A673 (cell line): ENCODE data around the gene CRYBG3.

ENCODE experiments used
- EZH2 ChIP-seq: fragments of 200-600 bp; sonication (generic); IDR thresholded peaks from 2 replicates; pipeline ENCODE4 v1.6.1; 2017; ENCODE audit warnings: borderline replicate concordance, low read depth, mild to moderate bottlenecking, mixed read lengths, antibody characterized with exemption, low read length; ENCODE audit not compliant: poor library complexity, severe bottlenecking
- TF ChIP-seq, protein P1 (sequence below): fragments of 300-800, 200-600 bp; sonication (generic); conservative IDR thresholded peaks from 2 replicates; pipeline ENCODE4 v1.5.1; 2017; ENCODE audit warnings: low read depth, mild to moderate bottlenecking, antibody characterized with exemption, low read length, moderate library complexity, mixed read lengths

DNA sequence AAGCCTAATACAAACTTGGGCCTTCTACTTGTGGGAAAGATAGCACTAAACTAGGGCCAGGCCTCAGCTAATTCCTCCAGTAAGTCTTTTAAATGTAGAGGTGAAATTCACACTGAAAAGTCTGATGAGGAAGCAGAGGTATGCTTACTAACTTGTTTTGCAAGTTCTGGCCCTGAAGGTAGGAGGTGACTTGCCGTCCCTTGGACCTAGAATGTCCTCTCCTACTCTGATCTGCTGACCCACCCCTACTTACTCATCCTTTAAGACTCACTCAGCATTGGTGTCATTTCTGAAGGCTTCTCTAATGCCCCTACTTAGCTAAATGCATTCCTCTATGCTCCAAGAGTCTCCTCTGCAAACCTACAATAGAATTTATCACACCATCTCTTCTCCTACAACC, 131.1 kb downstream of the CRYBG3 start:
- TF ChIP-seq, protein P1, sequence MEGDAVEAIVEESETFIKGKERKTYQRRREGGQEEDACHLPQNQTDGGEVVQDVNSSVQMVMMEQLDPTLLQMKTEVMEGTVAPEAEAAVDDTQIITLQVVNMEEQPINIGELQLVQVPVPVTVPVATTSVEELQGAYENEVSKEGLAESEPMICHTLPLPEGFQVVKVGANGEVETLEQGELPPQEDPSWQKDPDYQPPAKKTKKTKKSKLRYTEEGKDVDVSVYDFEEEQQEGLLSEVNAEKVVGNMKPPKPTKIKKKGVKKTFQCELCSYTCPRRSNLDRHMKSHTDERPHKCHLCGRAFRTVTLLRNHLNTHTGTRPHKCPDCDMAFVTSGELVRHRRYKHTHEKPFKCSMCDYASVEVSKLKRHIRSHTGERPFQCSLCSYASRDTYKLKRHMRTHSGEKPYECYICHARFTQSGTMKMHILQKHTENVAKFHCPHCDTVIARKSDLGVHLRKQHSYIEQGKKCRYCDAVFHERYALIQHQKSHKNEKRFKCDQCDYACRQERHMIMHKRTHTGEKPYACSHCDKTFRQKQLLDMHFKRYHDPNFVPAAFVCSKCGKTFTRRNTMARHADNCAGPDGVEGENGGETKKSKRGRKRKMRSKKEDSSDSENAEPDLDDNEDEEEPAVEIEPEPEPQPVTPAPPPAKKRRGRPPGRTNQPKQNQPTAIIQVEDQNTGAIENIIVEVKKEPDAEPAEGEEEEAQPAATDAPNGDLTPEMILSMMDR: no peak
- no peak for TF ChIP-seq EZH2
